GM18870 (cell line): ENCODE results near the gene TTLL12.

ENCODE experiments used
- ATAC-seq: cut with Tn5 transposase; IDR thresholded peaks from one replicate; pipeline ENCODE4 v1.9.1; 2021; ENCODE audit warnings: moderate library complexity; ENCODE audit not compliant: unreplicated experiment

Gene TTLL12

DNA sequence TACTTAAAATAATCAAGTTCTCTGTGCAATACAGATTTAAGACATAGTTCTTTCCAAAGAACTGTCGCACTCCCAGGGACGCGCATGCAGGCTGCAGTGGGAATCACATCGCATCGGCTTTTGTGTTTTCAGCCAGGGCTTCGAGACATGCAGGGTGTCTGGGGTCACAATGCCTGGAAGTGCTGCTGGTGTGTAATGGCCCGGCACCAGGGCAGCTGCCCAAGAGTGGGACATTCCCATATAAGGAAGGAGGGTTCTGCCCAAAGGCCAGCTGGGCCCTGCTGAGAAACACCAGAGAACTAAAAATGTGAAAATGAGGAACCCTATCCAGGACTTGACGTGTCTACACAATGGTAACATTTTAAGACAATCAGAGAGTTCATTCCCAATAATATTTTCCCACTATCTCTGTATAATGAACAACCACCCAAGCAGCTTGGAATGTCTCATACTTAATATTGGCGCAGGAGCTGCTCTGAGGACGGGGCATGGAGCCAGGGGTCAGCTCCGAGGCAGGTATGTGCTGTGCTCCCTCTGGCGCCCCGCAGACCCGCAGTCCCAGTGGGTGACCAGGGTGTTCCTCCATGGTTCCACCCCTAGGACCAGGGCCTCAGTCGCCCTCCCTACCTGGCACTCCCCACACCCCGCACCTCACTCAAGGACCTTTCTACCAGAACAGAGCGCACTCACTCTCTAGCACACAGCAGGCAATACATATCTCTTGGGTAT is 55.0 kb downstream of the TTLL12 start:
- no peak for ATAC-seq

DNA sequence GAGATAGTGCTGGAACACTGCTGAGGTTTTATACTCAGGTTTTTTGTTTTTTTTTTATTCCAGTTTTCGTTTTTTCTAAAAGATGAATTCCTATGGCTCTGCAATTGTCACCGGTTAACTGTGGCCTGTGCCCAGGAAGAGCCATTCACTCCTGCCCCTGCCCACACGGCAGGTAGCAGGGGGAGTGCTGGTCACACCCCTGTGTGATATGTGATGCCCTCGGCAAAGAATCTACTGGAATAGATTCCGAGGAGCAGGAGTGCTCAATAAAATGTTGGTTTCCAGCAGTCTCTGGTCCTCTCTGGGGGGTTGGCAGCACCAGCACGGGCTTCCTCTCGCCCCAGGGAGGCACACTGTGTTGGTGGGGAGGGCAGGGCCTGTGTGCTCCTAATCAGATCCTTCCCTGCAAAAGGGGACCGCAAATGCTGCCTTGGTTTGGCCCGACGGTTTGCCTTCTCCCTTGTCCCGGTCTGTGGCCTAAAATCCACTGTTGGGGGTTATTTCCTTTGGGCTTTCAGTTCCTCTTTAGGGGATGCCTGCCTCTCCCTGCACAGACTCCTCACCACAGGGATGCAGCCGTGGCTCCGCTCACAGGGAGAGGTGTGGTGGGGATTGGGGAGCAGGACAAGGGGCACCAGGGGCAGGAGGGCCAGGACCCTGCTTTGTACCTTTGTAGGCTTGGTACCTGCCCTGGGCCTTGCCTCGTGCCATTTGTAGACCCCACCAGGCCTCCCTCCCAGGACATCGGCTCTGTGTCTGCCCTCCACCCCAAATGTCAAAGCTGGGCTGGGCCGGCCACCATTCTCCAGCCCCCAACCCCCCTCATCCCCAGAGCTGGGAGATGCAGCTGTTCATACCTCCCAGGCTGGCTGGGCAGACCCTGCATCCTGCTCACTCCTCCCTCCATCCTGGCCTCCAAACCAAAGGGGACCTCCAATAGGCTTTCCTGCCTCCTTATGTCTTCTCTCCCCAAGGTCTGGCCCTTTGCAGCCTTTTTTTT is 57.2 kb downstream of the TTLL12 start:
- ATAC-seq, result no peak

DNA sequence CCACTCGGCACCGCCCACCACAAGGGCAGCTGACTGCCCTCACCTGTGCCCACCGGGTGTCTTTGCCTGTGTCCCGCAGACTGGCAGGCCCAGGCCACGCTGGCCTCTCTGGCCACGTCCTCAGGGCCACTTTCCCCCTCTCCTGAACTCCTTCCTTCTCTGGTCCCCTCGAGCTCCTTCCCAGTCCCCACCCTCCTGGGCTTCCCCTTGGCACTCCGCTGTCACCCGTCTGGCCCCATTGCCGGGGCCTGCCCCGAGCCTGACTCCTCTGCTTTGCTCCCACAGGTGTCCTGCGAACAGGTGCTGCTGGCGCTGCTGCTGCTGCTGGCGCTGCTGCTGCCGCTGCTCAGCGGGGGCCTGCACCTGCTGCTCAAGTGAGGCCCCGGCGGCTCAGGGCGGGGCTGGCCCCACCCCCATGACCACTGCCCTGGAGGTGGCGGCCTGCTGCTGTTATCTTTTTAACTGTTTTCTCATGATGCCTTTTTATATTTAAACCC is 58.0 kb downstream of the TTLL12 start:
- ATAC-seq, result no peak

DNA sequence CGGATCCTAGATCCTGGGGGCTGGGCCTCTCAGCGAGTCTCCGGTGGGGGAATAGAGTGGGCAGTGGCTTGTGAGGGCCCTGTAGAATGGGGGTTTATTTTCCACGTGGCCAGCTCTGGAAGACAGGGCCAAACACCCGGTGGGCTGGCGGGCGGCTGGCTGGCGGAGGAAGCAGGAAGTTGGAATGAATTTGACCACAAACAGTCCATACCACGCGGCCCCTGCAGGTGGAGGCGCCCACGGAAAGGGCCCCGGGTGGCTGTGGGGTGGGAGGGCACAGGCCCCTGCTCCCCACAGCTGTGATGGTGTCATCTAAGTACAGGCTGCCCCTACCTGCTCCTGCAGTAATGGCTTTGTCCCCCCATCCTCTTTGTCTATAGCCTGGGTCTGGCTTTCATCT is 58.8 kb downstream of the TTLL12 start:
- no peak for ATAC-seq

DNA sequence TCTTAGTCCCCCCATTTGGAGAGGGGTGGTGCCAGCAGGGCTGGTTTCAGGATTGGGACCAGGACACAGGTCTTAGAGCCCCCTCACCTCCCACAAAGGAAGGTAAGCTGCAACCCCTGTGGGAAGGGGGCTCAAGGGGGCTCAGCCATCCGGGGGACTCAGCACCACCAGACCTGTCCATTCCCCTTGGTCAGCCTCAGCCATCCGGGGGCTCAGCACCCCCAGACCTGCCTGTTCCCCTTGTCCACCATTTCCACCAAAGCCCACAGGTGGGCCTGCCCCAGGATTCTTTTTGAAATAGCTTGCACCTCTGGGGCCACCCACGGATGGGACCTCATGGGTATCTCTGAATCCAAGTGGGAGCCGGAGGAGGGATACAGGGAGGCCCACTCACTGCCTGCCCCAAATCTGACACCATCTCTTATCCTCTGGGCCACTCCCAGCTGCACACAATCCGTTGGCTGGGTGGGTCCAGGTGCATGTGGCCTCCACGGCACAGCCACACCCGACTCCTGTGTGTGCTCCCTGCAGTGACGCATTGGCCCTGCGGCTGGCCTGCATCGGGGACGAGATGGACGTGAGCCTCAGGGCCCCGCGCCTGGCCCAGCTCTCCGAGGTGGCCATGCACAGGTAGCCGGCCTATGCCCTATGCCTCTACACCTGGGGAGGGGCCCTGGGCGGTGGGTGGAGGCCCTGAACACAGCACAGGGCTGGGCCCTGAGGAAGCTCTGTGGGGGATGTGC is 59.6 kb downstream of the TTLL12 start:
- ATAC-seq, result no peak

DNA sequence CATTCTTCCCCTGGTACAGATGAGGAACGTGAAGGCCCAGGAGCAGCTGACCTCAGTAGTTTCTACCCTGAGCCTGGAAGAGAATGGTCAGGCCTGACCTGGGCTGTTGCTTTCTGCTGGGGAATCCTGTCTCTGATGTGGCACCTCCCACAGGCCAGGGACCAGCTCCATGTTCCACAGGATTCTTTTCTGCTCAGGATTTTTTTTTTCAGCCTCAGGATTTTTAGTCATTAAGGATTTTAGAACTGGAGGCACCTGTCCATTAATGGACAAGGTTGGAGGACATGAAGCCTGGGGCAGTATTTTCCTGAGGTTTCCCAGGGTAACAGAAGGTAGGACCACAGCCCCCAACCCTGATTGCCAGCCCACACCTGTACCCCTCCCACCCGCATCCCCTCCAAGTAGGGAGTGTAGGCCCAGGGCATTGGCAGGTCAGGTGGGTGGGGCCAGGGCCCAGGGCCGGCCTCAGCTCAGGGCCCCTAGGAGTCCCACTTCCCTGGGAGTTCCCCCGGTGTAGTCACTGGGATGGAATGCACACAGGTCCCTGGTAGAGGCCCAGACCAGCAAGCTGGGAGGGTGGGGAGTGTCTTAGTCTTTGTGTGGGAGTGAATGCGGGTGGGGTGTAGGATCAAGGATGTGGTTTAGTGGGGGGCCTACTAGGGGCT is 60.3 kb downstream of the TTLL12 start:
- ATAC-seq, result no peak

DNA sequence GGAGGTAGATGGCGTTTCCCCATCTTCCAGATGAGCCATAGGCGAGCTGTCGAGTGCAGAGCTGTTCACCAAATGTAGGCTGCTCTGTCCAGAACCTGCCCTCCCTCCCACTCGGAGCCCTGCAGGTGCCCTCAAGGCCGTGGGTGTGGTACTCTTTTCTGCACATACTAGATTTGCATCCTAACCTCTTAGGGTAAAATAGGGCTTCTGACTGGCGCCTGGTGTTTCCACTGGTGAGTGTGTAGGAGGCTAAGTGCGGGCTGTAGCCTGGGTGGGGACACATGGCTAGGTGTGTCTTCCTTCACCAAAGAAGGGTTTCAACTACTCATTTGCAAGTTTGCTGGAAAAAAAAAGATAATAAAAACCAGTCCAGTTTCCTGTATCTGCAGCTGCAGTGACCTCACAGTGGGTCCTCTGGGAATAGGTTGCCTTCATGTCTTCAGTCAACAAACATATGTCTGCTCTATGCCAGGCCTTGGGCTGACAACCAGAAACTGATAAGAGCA is 67.9 kb downstream of the TTLL12 start:
- ATAC-seq, result no peak

DNA sequence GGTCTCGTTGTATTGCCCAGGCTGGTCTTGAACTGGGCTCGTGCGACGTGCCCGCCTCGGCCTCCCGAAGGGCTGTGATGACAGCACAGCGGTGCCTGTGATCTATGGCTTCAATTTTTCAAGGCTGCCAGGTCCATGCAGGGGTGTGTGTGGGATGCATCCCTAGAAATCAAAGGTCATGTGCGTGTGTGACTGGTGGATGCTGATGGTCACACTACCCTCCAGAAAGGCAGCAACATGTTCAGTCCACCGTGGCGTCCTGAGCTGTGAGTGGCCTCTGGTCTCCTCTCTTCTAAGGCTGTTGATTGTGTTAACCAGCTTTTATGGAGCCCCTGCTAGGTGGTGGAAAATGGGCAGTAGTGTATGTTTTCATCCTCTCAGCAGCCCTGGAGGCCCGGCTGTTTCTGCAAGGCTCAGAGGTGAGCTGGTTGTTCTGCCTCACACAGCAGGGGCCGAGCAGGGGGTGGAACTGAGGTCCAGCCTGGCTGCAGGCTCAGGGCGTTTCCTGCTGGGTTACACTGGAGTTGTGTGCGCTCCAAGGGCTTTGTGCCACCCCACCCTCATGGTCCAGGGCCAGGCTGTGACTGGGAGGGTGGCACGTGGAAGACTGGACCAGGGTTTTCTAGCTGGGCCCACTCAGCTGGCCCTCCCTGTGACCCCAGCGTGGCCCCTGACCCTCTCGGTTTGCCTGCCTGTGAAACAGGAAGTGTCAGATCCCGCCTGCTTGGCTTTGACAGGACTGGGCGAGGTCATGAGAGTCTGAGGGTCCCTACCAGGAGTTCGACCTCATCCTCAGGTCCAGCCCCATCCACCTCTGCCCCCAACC is 68.7 kb downstream of the TTLL12 start:
- no peak for ATAC-seq

DNA sequence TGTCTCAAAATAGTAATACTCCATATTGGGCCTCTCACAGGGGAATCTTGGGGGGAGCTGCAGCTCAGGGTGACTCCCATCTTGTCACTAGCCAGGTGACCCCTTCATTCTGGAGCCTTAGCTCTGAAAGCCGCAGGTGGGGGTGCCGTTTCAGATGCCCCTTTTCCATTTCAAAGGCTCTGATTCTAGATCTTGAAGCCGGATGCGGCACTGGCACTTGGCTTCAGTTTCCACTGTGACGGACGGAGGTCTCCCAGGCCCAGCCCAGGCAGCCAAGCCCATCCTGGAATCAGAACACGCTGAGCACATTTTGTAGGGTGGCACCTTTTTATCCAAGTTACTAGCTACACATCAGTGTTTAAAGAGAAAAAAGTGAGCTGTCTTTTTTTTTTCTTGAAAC is 70.0 kb downstream of the TTLL12 start:
- ATAC-seq, result no peak
